Smooth muscle cell (in vitro differentiated cells): ENCODE measurements around the gene ZNF283. TPM values are rescaled to one million over a fixed set of nuclear protein-coding genes. Genes with fewer than 3 reads are reported as not detected.

ENCODE experiments used
- DNase-seq: peaks from one replicate; lab custom pipeline; 2025; ENCODE audit not compliant: unreplicated experiment; lab: John Stamatoyannopoulos, UW
- H2AFZ ChIP-seq: fragments of 200-600 bp; sonication (generic); 2 replicates; pipeline ENCODE4 v1.6.0; 2016; ENCODE audit warnings: antibody characterized with exemption, low read depth, mild to moderate bottlenecking
- H3F3A ChIP-seq: fragments of 200-600 bp; sonication (generic); 2 replicates; pipeline ENCODE4 v1.6.0; 2017; ENCODE audit warnings: antibody characterized with exemption, low read depth
- H3K27ac ChIP-seq: fragments of 200-600 bp; sonication (generic); 2 replicates; pipeline ENCODE4 v1.5.1; 2016; ENCODE audit warnings: low read depth, mild to moderate bottlenecking
- H3K27me3 ChIP-seq: fragments of 200-600 bp; sonication (generic); 2 replicates; pipeline ENCODE4 v1.6.1; 2016; ENCODE audit warnings: low read depth, mild to moderate bottlenecking
- H3K36me3 ChIP-seq: fragments of 200-600 bp; sonication (generic); 2 replicates; pipeline ENCODE4 v1.5.1; 2016; ENCODE audit warnings: low read depth
- H3K4me1 ChIP-seq: fragments of 200-600 bp; sonication (generic); 2 replicates; pipeline ENCODE4 v1.5.1; 2016; ENCODE audit warnings: low read depth
- H3K4me2 ChIP-seq: fragments of 200-600 bp; sonication (generic); 2 replicates; pipeline ENCODE4 v1.6.0; 2016; ENCODE audit warnings: mild to moderate bottlenecking
- H3K4me3 ChIP-seq: fragments of 200-600 bp; sonication (generic); 2 replicates; pipeline ENCODE4 v1.5.1; 2016; ENCODE audit warnings: mild to moderate bottlenecking
- H3K79me2 ChIP-seq: fragments of 200-600 bp; sonication (generic); 2 replicates; pipeline ENCODE4 v1.6.0; 2016; ENCODE audit warnings: low read depth, mild to moderate bottlenecking
- H3K9ac ChIP-seq: fragments of 200-600 bp; sonication (generic); 2 replicates; pipeline ENCODE4 v1.6.0; 2016; ENCODE audit warnings: low read depth
- H3K9me3 ChIP-seq: fragments of 200-600 bp; sonication (generic); replicated peaks from 2 replicates; pipeline ENCODE4 v1.5.1; 2016; ENCODE audit warnings: low read depth
- H4K20me1 ChIP-seq: fragments of 200-600 bp; sonication (generic); 2 replicates; pipeline ENCODE4 v1.6.0; 2016; ENCODE audit warnings: low read depth
- CTCF ChIP-seq: fragments of 200-600 bp; sonication (generic); IDR thresholded peaks from 2 replicates; pipeline ENCODE4 v1.5.1; 2017; ENCODE audit warnings: borderline replicate concordance, mild to moderate bottlenecking, antibody characterized with exemption; ENCODE audit not compliant: insufficient read depth, poor library complexity, severe bottlenecking
- WGBS: methylation state at CpG from one replicate; pipeline ENCODE4 v1.1.7; 2016; ENCODE audit warnings: low lambda C conversion rate; 5-methylcytosine and 5-hydroxymethylcytosine counted together
- polyA plus RNA-seq: library from polyadenylated mRNA; unstranded; fragments of >200 nt; fragmentation: Nextera tagmentation; extraction: Ambion mirVana; gene quantifications from 2 replicates; pipeline ENCODE4 v1.2.1, GENCODE V29; 2016
- total RNA-seq: library from RNA; depleted of rRNA; stranded (reverse); fragments of >200 nt; gene quantifications from 2 replicates; pipeline ENCODE4 v1.2.3, GENCODE V29; 2014

ZNF283 gene
- 4.1 and 8.0 TPM in 2 replicates for total RNA-seq
- 1.5 and 2.4 TPM in 2 replicates for polyA plus RNA-seq

- 48% methylated on average over 42 of the region's 46 CpGs for WGBS
- peak within 1 kb of the TSS; percentile 91 for H2AFZ ChIP-seq
- H3K4me1 ChIP-seq = peaks cover 4% of the 10 kb centered on the region
- H3K4me2 ChIP-seq = peak within 1 kb of the TSS; percentile 88
- H4K20me1 ChIP-seq = no peaks in the 10 kb centered on the region
- peak within 1 kb of the TSS; percentile 72 for H3K4me3 ChIP-seq
- peaks cover 11% of the 10 kb centered on the region for H3K36me3 ChIP-seq
- no peaks in the 10 kb centered on the region for H3F3A ChIP-seq
- no peak for TF ChIP-seq CTCF
- H3K79me2 ChIP-seq = peaks cover 7% of the 10 kb centered on the region
- H3K27me3 ChIP-seq = no peaks in the 10 kb centered on the region
- peak within 1 kb of the TSS; percentile 44 for H3K27ac ChIP-seq
- no peaks in the 10 kb centered on the region for H3K9me3 ChIP-seq
- peak; percentile 34 for DNase-seq
- peak within 1 kb of the TSS; percentile 39 for H3K9ac ChIP-seq
Measured at GRCh38 chr19:43826787-43827754, at the start of gene ZNF283. Gene ZNF283, plus strand, starts transcription at chr19:43827321. Its CDS starts 6,184 bp downstream, at chr19:43833505.

- Histone ChIP-seq H3K9ac (no peak overlapping the region), H3K4me2 (no peak overlapping the region), H3K4me1 (peaks cover 4% of the 10 kb centered on the region), H3K27ac (no peak overlapping the region), H4K20me1 (no peaks in the 10 kb centered on the region), H3F3A (no peaks in the 10 kb centered on the region), H3K4me3 (no peak overlapping the region), H3K27me3 (peaks cover 20% of the 10 kb centered on the region), H3K9me3 (no peaks in the 10 kb centered on the region), H2AFZ (no peak overlapping the region), H3K79me2 (no peaks in the 10 kb centered on the region), H3K36me3 (no peaks in the 10 kb centered on the region)
- WGBS = 100% methylated on average over 1 of the region's 1 CpG
- DNase-seq = no peak
- no peak for TF ChIP-seq CTCF
Measured at GRCh38 chr19:43778651-43779050, 48.5 kb upstream of the ZNF283 start.

- Histone ChIP-seq H3K36me3 (no peaks in the 10 kb centered on the region), H3K27ac (no peak overlapping the region), H4K20me1 (no peaks in the 10 kb centered on the region), H3K4me3 (no peak overlapping the region), H3K9ac (no peak overlapping the region), H3K4me2 (no peak overlapping the region), H2AFZ (no peak overlapping the region), H3K4me1 (peaks cover 4% of the 10 kb centered on the region), H3K9me3 (no peaks in the 10 kb centered on the region), H3K27me3 (peaks cover 14% of the 10 kb centered on the region), H3F3A (no peaks in the 10 kb centered on the region), H3K79me2 (no peaks in the 10 kb centered on the region)
- no peak for TF ChIP-seq CTCF
- WGBS = 84% methylated on average over 16 of the region's 16 CpGs
- DNase-seq = no peak
Measured at GRCh38 chr19:43779147-43779819, 47.8 kb upstream of the ZNF283 start.
